Measurements from ENCODE around the gene PDZD8.

Gene PDZD8

DNA sequence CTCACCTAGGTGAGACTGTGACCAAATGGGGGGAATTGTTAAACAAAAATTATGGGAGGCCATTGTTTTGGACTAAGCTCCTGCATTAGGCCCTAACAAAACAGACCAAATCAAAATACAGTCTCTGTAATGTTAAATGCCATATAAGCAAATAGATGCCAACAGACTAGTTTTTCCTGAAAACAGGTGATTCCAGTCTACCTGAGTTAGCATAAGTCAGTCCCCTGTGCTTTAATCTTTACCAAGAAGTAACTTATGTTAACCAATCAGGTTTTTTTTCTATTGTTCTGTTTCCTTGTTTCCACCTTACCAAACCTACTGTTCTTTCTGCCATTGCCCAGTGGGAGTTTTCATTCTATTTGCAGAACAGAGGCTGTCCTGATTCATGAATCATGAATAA lies 48.0 kb downstream of the PDZD8 start:
- TF ChIP-seq, protein P1, sequence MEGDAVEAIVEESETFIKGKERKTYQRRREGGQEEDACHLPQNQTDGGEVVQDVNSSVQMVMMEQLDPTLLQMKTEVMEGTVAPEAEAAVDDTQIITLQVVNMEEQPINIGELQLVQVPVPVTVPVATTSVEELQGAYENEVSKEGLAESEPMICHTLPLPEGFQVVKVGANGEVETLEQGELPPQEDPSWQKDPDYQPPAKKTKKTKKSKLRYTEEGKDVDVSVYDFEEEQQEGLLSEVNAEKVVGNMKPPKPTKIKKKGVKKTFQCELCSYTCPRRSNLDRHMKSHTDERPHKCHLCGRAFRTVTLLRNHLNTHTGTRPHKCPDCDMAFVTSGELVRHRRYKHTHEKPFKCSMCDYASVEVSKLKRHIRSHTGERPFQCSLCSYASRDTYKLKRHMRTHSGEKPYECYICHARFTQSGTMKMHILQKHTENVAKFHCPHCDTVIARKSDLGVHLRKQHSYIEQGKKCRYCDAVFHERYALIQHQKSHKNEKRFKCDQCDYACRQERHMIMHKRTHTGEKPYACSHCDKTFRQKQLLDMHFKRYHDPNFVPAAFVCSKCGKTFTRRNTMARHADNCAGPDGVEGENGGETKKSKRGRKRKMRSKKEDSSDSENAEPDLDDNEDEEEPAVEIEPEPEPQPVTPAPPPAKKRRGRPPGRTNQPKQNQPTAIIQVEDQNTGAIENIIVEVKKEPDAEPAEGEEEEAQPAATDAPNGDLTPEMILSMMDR (IDR thresholded peaks at IDR 0.05; ENCODE audit: insufficient read depth, low read length, poor library complexity, severe bottlenecking), result no peak
- no peaks in the 10 kb centered on the region for H3K27me3 ChIP-seq (replicated peaks; ENCODE audit: control insufficient read depth, insufficient read depth, low read length)
- DNase-seq (ENCODE audit: extremely low read depth, insufficient read length), result no peak
- H3K36me3 ChIP-seq (ENCODE audit: control insufficient read depth, insufficient read depth, low read length), result no peaks in the 10 kb centered on the region; the same call in 1 of the 2 replicates
- H3K4me3 ChIP-seq (replicated peaks; ENCODE audit: low read depth, low read length), result no peak overlapping the region

DNA sequence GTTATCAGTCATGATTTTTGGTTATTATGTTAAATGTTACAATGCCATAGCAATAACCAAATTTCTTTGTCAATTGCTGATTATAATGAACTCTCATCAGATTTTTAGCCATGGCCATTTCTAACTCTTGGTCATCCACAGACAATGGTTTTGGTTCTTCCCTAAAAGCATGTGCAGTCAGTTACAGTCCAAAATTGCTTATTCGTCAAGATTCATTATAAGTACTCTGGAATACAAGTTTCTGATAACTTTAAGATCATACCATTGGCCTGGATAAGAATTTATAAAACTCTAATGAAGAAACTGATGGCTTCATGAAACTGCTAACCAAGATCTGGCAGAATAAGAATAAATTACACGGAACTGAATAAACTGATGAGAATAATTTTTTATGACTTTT lies 50.9 kb downstream of the PDZD8 start:
- no peak for DNase-seq (ENCODE audit: extremely low read depth, insufficient read length)
- no peaks in the 10 kb centered on the region for H3K27me3 ChIP-seq (replicated peaks; ENCODE audit: control insufficient read depth, insufficient read depth, low read length)
- TF ChIP-seq, protein P1 (IDR thresholded peaks at IDR 0.05; ENCODE audit: insufficient read depth, low read length, poor library complexity, severe bottlenecking), result no peak
- H3K36me3 ChIP-seq (ENCODE audit: control insufficient read depth, insufficient read depth, low read length), result no peaks in the 10 kb centered on the region; the same call in 1 of the 2 replicates
- H3K4me3 ChIP-seq (replicated peaks; ENCODE audit: low read depth, low read length), result no peak overlapping the region

DNA sequence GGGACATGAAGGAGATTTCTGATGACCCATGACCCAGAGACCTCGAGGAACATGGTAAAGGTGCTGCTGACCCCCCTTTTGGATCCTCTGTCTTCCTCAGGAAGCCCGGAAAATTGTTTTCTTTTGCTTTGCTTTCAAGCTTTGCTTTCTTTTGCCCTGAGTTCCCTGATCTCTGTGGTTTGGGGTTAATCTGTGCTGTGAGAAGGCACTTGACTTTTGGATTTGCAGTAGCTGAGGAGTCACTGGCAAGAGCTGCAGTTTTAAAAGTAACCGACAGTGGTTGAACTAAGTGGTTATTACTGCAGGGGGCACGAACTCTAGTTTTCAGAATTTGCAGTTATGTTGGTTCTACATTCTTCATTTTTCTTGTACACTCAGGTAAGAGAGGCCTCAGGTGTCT lies 53.0 kb downstream of the PDZD8 start:
- DNase-seq (ENCODE audit: extremely low read depth, insufficient read length), result no peak
- Histone ChIP-seq H3K4me3 (replicated peaks; ENCODE audit: low read depth, low read length) (no peak overlapping the region), H3K27me3 (replicated peaks; ENCODE audit: control insufficient read depth, insufficient read depth, low read length) (no peaks in the 10 kb centered on the region), H3K36me3 (ENCODE audit: control insufficient read depth, insufficient read depth, low read length) (no peaks in the 10 kb centered on the region; the same call in 1 of the 2 replicates)
- TF ChIP-seq, protein P1 (IDR thresholded peaks at IDR 0.05; ENCODE audit: insufficient read depth, low read length, poor library complexity, severe bottlenecking), result no peak

DNA sequence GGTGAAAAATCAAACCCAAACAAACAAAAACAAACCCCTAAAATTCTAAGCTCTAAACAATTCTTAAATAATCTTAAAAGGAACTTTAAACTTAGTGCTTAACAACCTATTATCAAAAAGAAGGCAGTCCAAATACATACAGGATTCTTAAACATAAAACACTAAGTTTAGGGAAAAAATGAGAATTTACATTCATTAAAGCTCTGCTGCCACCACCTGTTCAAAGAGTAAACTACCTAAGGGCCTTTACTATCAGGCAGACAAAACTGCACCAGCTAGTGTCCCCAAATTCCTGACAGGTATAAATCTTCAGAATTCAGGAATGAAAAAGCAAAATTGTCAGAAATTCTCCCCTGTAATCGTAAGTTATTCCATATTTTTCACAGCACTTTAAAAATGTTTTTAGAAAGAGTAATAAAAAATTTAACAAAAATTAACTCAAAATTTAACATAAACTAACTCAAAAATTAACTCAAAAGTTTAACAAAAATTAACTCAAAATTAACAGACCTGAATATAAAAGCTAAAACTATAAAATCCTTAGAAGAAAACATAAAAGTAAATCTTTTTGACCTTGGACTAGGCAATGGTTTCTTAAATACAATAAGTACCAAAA lies 55.1 kb downstream of the PDZD8 start:
- no peak for DNase-seq (ENCODE audit: extremely low read depth, insufficient read length)
- H3K36me3 ChIP-seq (ENCODE audit: control insufficient read depth, insufficient read depth, low read length), result no peaks in the 10 kb centered on the region

DNA sequence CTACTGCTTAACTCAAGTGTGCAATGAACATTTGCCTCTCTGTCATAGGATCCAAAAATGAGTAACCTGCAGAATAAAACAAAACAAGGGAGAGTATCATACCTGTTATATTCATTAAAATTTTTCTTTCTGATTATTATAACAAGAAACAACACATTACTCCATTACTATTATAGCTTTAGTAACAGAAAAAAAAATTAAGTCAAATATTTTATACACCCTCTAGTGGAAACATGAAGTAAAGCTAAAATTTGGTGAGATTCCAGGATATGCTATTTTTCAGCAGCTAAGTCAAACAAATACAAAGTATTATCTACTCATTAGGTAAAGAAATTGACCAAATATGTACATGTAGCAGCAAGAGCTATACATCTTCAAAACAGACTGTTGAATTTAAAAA lies 56.3 kb downstream of the PDZD8 start:
- TF ChIP-seq, protein P1 (IDR thresholded peaks at IDR 0.05; ENCODE audit: insufficient read depth, low read length, poor library complexity, severe bottlenecking), result peak; percentile 21
- Histone ChIP-seq H3K36me3 (ENCODE audit: control insufficient read depth, insufficient read depth, low read length) (no peaks in the 10 kb centered on the region), H3K27me3 (replicated peaks; ENCODE audit: control insufficient read depth, insufficient read depth, low read length) (no peaks in the 10 kb centered on the region), H3K4me3 (replicated peaks; ENCODE audit: low read depth, low read length) (no peak overlapping the region)
- no peak for DNase-seq (ENCODE audit: extremely low read depth, insufficient read length)

More for the DNA sequence above, 55.1 kb downstream of the PDZD8 start:
- no peaks in the 10 kb centered on the region for H3K27me3 ChIP-seq (replicated peaks; ENCODE audit: control insufficient read depth, insufficient read depth, low read length)
- no peak overlapping the region for H3K4me3 ChIP-seq (replicated peaks; ENCODE audit: low read depth, low read length)
- TF ChIP-seq, protein P1 (IDR thresholded peaks at IDR 0.05; ENCODE audit: insufficient read depth, low read length, poor library complexity, severe bottlenecking), result peak; percentile 55

DNA sequence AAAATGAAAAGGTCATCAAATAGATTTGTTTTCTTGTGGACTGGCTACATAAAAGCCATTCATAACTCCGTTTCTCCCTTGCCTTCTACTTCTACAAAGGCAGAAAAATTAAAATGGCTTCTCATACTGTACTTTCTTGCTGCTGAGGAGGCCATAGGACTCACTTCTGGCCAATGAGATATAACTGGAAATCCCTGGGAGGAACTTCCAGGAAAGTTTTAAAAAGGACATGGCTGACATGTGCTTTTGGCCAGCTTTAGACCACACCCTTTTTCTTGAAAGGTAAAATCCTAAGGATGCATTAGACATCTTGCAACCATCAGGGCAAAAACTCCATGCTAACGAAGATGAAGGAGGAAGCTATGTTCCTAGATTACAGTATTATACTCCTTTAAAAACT lies 58.5 kb downstream of the PDZD8 start:
- Histone ChIP-seq H3K27me3 (replicated peaks; ENCODE audit: control insufficient read depth, insufficient read depth, low read length) (no peaks in the 10 kb centered on the region), H3K4me3 (replicated peaks; ENCODE audit: low read depth, low read length) (no peak overlapping the region), H3K36me3 (ENCODE audit: control insufficient read depth, insufficient read depth, low read length) (no peaks in the 10 kb centered on the region)
- DNase-seq (ENCODE audit: extremely low read depth, insufficient read length), result no peak
- TF ChIP-seq, protein P1 (IDR thresholded peaks at IDR 0.05; ENCODE audit: insufficient read depth, low read length, poor library complexity, severe bottlenecking), result no peak

Data from GM06990 (cell line).